Keratinocyte (primary cell): ENCODE results near the gene C5orf24. TPM values are rescaled to one million over a fixed set of nuclear protein-coding genes. Genes with fewer than 3 reads are reported as not detected.

ENCODE experiments used
- DNase-seq: peaks from one replicate; pipeline ENCODE4 v3.0.0-alpha.2; 2011; ENCODE audit warnings: low read depth, missing footprints, low spot score
- FAIRE-seq: peaks from 2 replicates; lab custom pipeline; 2011; peaks lifted over from hg19 to GRCh38; lab: Jason Lieb, UNC
- H2AFZ ChIP-seq: 2 replicates; pipeline ENCODE4 v1.6.0; 2012; ENCODE audit warnings: low read length, control low read depth, inconsistent platforms; ENCODE audit not compliant: control insufficient read depth
- H3K27ac ChIP-seq: 2 replicates; pipeline ENCODE4 v1.5.1; 2011; ENCODE audit warnings: low read length; ENCODE audit not compliant: control insufficient read depth, insufficient read depth
- H3K27me3 ChIP-seq: 3 replicates; pipeline ENCODE4 v1.6.0; 2011; ENCODE audit warnings: low read length; ENCODE audit not compliant: control insufficient read depth, insufficient read depth; ENCODE audit errors: extremely low read depth
- H3K36me3 ChIP-seq, 2 experiments: 2 replicates in 1 of 2; 3 replicates in 1 of 2; pipeline ENCODE4 v1.5.1; 2011; ENCODE audit warnings: low read length in 2 of 2, mild to moderate bottlenecking in 1 of 2; ENCODE audit not compliant: control insufficient read depth in 2 of 2, insufficient read depth in 2 of 2; ENCODE audit errors: extremely low read depth in 1 of 2
- H3K4me1 ChIP-seq: 3 replicates; pipeline ENCODE4 v1.5.1; 2011; ENCODE audit warnings: low read length; ENCODE audit not compliant: control insufficient read depth, insufficient read depth; ENCODE audit errors: extremely low read depth
- H3K4me2 ChIP-seq: 3 replicates; pipeline ENCODE4 v1.6.0; 2011; ENCODE audit warnings: low read depth, low read length; ENCODE audit not compliant: control insufficient read depth, insufficient read depth; ENCODE audit errors: extremely low read depth
- H3K4me3 ChIP-seq, 3 experiments: fragments of 200-600 bp in 1 of 3; sonication (generic) in 1 of 3; 2 replicates in 2 of 3; 3 replicates in 1 of 3; pipeline ENCODE4 v1.5.1; 2011 to 2016; ENCODE audit warnings: low read length in 3 of 3, mild to moderate bottlenecking in 3 of 3, control low read depth in 2 of 3, inconsistent platforms in 1 of 3, low read depth in 1 of 3, mixed read lengths in 1 of 3, mixed run types in 1 of 3, moderate library complexity in 1 of 3; ENCODE audit not compliant: control insufficient read depth in 2 of 3, insufficient read depth in 2 of 3; ENCODE audit errors: extremely low read depth in 1 of 3
- H3K79me2 ChIP-seq: 2 replicates; pipeline ENCODE4 v1.6.0; 2012; ENCODE audit warnings: low read length; ENCODE audit not compliant: control insufficient read depth, insufficient read depth
- H3K9ac ChIP-seq: 3 replicates; pipeline ENCODE4 v1.6.0; 2011; ENCODE audit warnings: low read length; ENCODE audit not compliant: control insufficient read depth, insufficient read depth; ENCODE audit errors: extremely low read depth
- H3K9me1 ChIP-seq: 3 replicates; pipeline ENCODE4 v1.6.0; 2011; ENCODE audit warnings: low read length; ENCODE audit not compliant: control insufficient read depth, insufficient read depth; ENCODE audit errors: extremely low read depth
- H3K9me3 ChIP-seq: 2 replicates; pipeline ENCODE4 v1.5.1; 2012; ENCODE audit warnings: low read depth, low read length; ENCODE audit not compliant: control insufficient read depth
- H4K20me1 ChIP-seq: 3 replicates; pipeline ENCODE4 v1.6.0; 2011; ENCODE audit warnings: low read length; ENCODE audit not compliant: control insufficient read depth, insufficient read depth; ENCODE audit errors: extremely low read depth
- EZH2 ChIP-seq: IDR thresholded peaks from one replicate; pipeline ENCODE4 v1.6.1; 2012; ENCODE audit warnings: inconsistent platforms, mild to moderate bottlenecking, low read length, moderate library complexity
- dilution Hi-C: fragments of 300-500 bp; cut with MboI; formaldehyde crosslinking; loops from one replicate; pipeline ENCODE4 v1.7.0; 2020; ENCODE audit warnings: low sequenced_read_pairs; ENCODE audit not compliant: extremely low pct_ligation_motif_present
- polyA plus RNA-seq, 5 experiments: library from polyadenylated mRNA; depleted of rRNA in 3 of 5; stranded (reverse) in 3 of 5; stranded (forward) in 1 of 5; unstranded in 1 of 5; fragments of >200 nt; gene quantifications; 1 replicate in 1 of 5; 2 replicates in 3 of 5; 3 replicates in 1 of 5; pipeline versions ENCODE4 v1.2.1 to v1.2.3, GENCODE V29; 2011 to 2012; ENCODE audit warnings: missing spikeins in 2 of 5, low read depth in 1 of 5, low replicate concordance in 1 of 5
- TF ChIP-seq, protein P1 (sequence below), 3 experiments: IDR thresholded peaks in 1 of 3; conservative IDR thresholded peaks in 1 of 3; optimal IDR thresholded peaks in 1 of 3; 2 replicates in 2 of 3; 3 replicates in 1 of 3; pipeline versions ENCODE3 to v1.5.1; 2011; ENCODE audit warnings: low read length in 3 of 3, mild to moderate bottlenecking in 3 of 3, moderate library complexity in 2 of 3, control low read depth in 1 of 3, inconsistent platforms in 1 of 3; ENCODE audit not compliant: insufficient read depth in 2 of 3; ENCODE audit errors: extremely low read depth in 1 of 3

Gene C5orf24
- polyA plus RNA-seq, 1 donor (not counting 4 experiments of a cell fraction or from before 2014, with no cell fraction given), result 36.5 TPM

DNA sequence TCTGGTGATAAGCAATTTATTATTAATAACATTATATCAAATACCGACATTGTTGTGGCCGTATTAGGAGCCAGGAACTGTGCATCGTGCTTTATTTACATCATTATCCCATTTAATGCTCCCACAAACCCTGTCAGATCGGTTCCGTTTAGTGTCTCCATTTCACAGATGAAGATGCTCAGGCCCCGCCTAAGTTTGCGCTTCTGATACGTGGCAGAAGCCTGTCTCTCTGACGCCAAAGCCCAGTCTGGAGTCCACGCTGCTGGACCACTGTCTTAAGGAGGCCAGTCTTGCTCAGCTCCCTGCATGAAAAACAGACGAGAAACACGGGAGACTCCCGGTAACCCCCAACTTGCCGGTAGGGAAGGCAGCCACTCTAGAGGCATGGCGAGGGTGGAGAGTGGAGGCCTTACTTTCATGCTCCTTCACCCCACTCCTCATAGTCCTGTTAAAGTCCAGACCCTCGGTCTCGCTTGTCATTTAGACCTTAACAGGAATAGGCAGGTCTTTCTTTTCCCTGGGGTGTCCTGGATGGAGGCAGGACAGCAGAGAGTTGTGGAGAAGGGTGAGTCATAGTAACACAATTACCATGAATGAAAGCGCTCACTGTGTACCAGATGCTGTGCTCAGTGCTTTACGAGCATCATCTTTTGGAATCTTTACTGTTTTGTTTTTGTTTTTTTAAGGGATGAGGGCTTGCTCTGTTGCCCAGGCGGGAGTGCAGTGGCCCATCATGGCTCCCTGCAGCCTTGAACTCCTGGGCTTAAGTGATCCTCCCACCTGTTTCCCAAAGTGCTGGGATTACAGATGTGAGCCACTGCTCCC is 29.3 kb downstream of the C5orf24 start:
- Histone ChIP-seq H2AFZ (peak overlapping the region; percentile 100), H3K79me2 (peaks cover 5% of the 10 kb centered on the region)
- TF ChIP-seq EZH2, result no peak
- TF ChIP-seq, protein P1, sequence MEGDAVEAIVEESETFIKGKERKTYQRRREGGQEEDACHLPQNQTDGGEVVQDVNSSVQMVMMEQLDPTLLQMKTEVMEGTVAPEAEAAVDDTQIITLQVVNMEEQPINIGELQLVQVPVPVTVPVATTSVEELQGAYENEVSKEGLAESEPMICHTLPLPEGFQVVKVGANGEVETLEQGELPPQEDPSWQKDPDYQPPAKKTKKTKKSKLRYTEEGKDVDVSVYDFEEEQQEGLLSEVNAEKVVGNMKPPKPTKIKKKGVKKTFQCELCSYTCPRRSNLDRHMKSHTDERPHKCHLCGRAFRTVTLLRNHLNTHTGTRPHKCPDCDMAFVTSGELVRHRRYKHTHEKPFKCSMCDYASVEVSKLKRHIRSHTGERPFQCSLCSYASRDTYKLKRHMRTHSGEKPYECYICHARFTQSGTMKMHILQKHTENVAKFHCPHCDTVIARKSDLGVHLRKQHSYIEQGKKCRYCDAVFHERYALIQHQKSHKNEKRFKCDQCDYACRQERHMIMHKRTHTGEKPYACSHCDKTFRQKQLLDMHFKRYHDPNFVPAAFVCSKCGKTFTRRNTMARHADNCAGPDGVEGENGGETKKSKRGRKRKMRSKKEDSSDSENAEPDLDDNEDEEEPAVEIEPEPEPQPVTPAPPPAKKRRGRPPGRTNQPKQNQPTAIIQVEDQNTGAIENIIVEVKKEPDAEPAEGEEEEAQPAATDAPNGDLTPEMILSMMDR (optimal IDR thresholded peaks at IDR 0.05 in 1 of 3, IDR thresholded peaks at IDR 0.05 in 1 of 3, conservative IDR thresholded peaks at IDR 0.05 in 1 of 3; ENCODE audit: extremely low read depth in 1 of 3, insufficient read depth in 2 of 3, low read length in 3 of 3), result no peak

DNA sequence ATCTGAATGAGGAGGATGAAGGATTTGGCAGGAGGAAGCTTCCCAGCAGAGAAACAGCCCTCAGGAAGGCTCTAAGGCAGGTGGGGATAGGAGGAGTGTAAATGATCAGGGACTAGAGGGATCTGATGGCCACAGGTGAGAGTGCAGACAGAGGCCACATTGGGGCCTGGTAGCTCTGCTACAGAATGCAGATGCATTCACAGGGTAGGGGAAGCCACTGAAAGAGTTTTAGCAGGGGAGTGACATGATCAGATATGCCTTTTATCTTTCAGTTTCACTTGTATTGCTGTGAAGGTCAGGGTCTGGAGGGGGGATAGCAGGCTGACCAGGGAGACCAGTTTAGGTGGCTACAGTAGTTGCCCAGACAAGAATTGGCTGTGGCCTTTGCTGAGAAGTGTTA is 31.4 kb downstream of the C5orf24 start:
- Histone ChIP-seq H4K20me1 (no peaks in the 10 kb centered on the region), H3K4me2 (no peak overlapping the region), H3K9me3 (no peaks in the 10 kb centered on the region), H3K9me1 (no peaks in the 10 kb centered on the region), H3K9ac (no peak overlapping the region), H3K4me3 (no peak overlapping the region), H3K27me3 (no peaks in the 10 kb centered on the region), H2AFZ (no peak overlapping the region), H3K36me3 (peaks cover 0 to 1% of the 10 kb centered on the region in 2 experiments), H3K4me1 (peaks cover 13% of the 10 kb centered on the region), H3K79me2 (peaks cover 5% of the 10 kb centered on the region), H3K27ac (no peak overlapping the region)
- DNase-seq, result no peak
- TF ChIP-seq EZH2, result no peak
- TF ChIP-seq, protein P1 (optimal IDR thresholded peaks at IDR 0.05 in 1 of 3, IDR thresholded peaks at IDR 0.05 in 1 of 3, conservative IDR thresholded peaks at IDR 0.05 in 1 of 3; ENCODE audit: extremely low read depth in 1 of 3, insufficient read depth in 2 of 3, low read length in 3 of 3), result no peak
- dilution Hi-C loops, result no loop called here
- FAIRE-seq, result no peak

More for the DNA sequence above, 29.3 kb downstream of the C5orf24 start:
- H3K9ac ChIP-seq, result peak overlapping the region; percentile 89
- H3K9me1 ChIP-seq, result no peaks in the 10 kb centered on the region
- FAIRE-seq, result peak; percentile 87
- peak overlapping the region; percentile 83 for H3K27ac ChIP-seq
- H3K4me1 ChIP-seq, result peaks cover 13% of the 10 kb centered on the region
- H3K9me3 ChIP-seq, result no peaks in the 10 kb centered on the region
- H3K4me2 ChIP-seq, result peak overlapping the region; percentile 93
- H3K36me3 ChIP-seq, result peaks cover 0 to 1% of the 10 kb centered on the region in 2 experiments
- dilution Hi-C loops, result no loop called here
- no peaks in the 10 kb centered on the region for H4K20me1 ChIP-seq
- H3K27me3 ChIP-seq, result no peaks in the 10 kb centered on the region
- peak overlapping the region; percentile 75 to 83 (median 80) for H3K4me3 ChIP-seq
- DNase-seq, result peak; percentile 23
